HCT116 (cell line): ENCODE measurements around the gene PCDHB12. TPM values are rescaled to one million over a fixed set of nuclear protein-coding genes. Genes with fewer than 3 reads are reported as not detected.
A peak's percentile ranks its signal among the peaks of the same experiment; 100 is the strongest.
"Not testable (repeated sequence)": the region's sequence is repeated elsewhere in the genome, so short reads cannot be mapped to it uniquely, and the experiment has no call there.

Source experiments
- ATAC-seq: fragments of 200-7000 bp; cut with Tn5 transposase; 2 replicates; pipeline ENCODE4 v1.9.1; 2020; ENCODE audit warnings: mild to moderate bottlenecking, moderate library complexity
- BruUV-seq: library from RNA; stranded (reverse); fragments of 400-500 nt; replicated peaks from 2 replicates; lab custom pipeline; 2021; lab: Mats Ljungman, UMichigan
- CTCF ChIA-PET: fragments of 300-600 bp; sonication (Branson Sonifier 250); formaldehyde crosslinking; loops from one replicate; lab custom pipeline; 2021; ENCODE audit warnings: antibody characterized with exemption; lab: Charles Lee
- POLR2A ChIA-PET: fragments of 300-600, 350-600 bp; sonication (Branson Sonifier 250); formaldehyde crosslinking; loops from one replicate; lab custom pipeline; 2021; ENCODE audit warnings: antibody characterized with exemption; lab: Charles Lee
- RAD21 ChIA-PET, 2 experiments: fragments of 300-600 bp; sonication (Branson Sonifier 250); formaldehyde crosslinking; loops; one replicate each; lab custom pipeline; 2023; ENCODE audit warnings: low total read pairs in 2 of 2; ENCODE audit not compliant: uncharacterized antibody in 2 of 2, unreplicated experiment in 2 of 2, low non-redundant PET in 1 of 2; lab: Charles Lee
- DNase-seq: peaks from one replicate; pipeline ENCODE4 v3.0.0-alpha.2; 2010; ENCODE audit warnings: low read depth, low spot score
- H2AFZ ChIP-seq: fragments of 200-600 bp; shearing (Covaris generic), sonication (generic); 2 replicates; pipeline ENCODE4 v1.6.1; 2017; ENCODE audit warnings: low read depth, mixed run types, mixed read lengths, antibody characterized with exemption, low read length; ENCODE audit not compliant: poor library complexity, severe bottlenecking
- H3K27ac ChIP-seq: 2 replicates; pipeline ENCODE4 v1.5.1; 2012; ENCODE audit warnings: low read depth, low read length
- H3K27me3 ChIP-seq: fragments of 200-600 bp; sonication (generic); 2 replicates; pipeline ENCODE4 v1.6.1; 2016; ENCODE audit warnings: mixed run types, low read length, mixed read lengths; ENCODE audit not compliant: insufficient read depth
- H3K36me3 ChIP-seq, 2 experiments: fragments of 200-500 bp in 1 of 2; fragments of 200-600 bp in 1 of 2; sonication (Bioruptor generic) in 1 of 2; sonication (generic) in 1 of 2; 2 replicates each; pipeline versions ENCODE4 v1.5.1 to v1.6.1; 2014 to 2016; ENCODE audit warnings: low read length in 2 of 2, inconsistent platforms in 1 of 2, mixed read lengths in 1 of 2, mixed run types in 1 of 2; ENCODE audit not compliant: insufficient read depth in 2 of 2, control insufficient read depth in 1 of 2
- H3K4me1 ChIP-seq, 2 experiments: fragments of 200-600 bp in 1 of 2; sonication (generic) in 1 of 2; 2 replicates each; pipeline versions ENCODE4 v1.5.1 to v1.6.1; 2012 to 2017; ENCODE audit warnings: low read length in 2 of 2, inconsistent platforms in 1 of 2, mild to moderate bottlenecking in 1 of 2, mixed read lengths in 1 of 2, mixed run types in 1 of 2, moderate library complexity in 1 of 2; ENCODE audit not compliant: insufficient read depth in 2 of 2, control insufficient read depth in 1 of 2
- H3K4me2 ChIP-seq: fragments of 200-600 bp; sonication (generic); 2 replicates; pipeline ENCODE4 v1.6.1; 2017; ENCODE audit warnings: mixed run types, low read length, mixed read lengths
- H3K4me3 ChIP-seq, 2 experiments: fragments of 200-600 bp in 1 of 2; sonication (generic) in 1 of 2; replicated peaks in 1 of 2; 2 replicates each; pipeline ENCODE4 v1.5.1; 2011 to 2016; ENCODE audit warnings: low read length in 2 of 2, control low read depth in 1 of 2, low read depth in 1 of 2, mild to moderate bottlenecking in 1 of 2, mixed read lengths in 1 of 2, mixed run types in 1 of 2
- H3K79me2 ChIP-seq: fragments of 200-600 bp; sonication (generic); 2 replicates; pipeline ENCODE4 v1.6.1; 2017; ENCODE audit warnings: mild to moderate bottlenecking, mixed run types, low read length, moderate library complexity, mixed read lengths; ENCODE audit not compliant: insufficient read depth
- H3K9ac ChIP-seq: fragments of 200-600 bp; sonication (generic); 2 replicates; pipeline ENCODE4 v1.6.1; 2016; ENCODE audit warnings: low read length, mixed read lengths
- H3K9me2 ChIP-seq: fragments of 200-600 bp; sonication (generic), shearing (Covaris generic); 2 replicates; pipeline ENCODE4 v1.6.1; 2017; ENCODE audit warnings: mixed run types, mild to moderate bottlenecking, moderate library complexity; ENCODE audit not compliant: insufficient read depth
- H3K9me3 ChIP-seq, 2 experiments: fragments of 200-500 bp in 1 of 2; fragments of 200-600 bp in 1 of 2; sonication (Bioruptor generic) in 1 of 2; sonication (generic) in 1 of 2; 2 replicates each; pipeline ENCODE4 v1.6.1; 2014 to 2017; ENCODE audit warnings: low read length in 2 of 2, mixed read lengths in 2 of 2, inconsistent platforms in 1 of 2, low read depth in 1 of 2, mild to moderate bottlenecking in 1 of 2, mixed run types in 1 of 2, moderate library complexity in 1 of 2; ENCODE audit not compliant: control insufficient read depth in 1 of 2, insufficient read depth in 1 of 2
- H4K20me1 ChIP-seq: fragments of 200-600 bp; sonication (generic), shearing (Covaris generic); 2 replicates; pipeline ENCODE4 v1.6.1; 2017; ENCODE audit warnings: mixed run types, mild to moderate bottlenecking, moderate library complexity; ENCODE audit not compliant: insufficient read depth
- CTCF ChIP-seq, 3 experiments: fragments of 200-600 bp in 1 of 3; sonication (generic) in 1 of 3; IDR thresholded peaks in 2 of 3; conservative IDR thresholded peaks in 1 of 3; 2 replicates each; pipeline ENCODE4 v1.5.1; 2012 to 2017; ENCODE audit warnings: low read depth in 2 of 3, low read length in 2 of 3, antibody characterized with exemption in 1 of 3, borderline replicate concordance in 1 of 3, control low read depth in 1 of 3, mild to moderate bottlenecking in 1 of 3, mixed read lengths in 1 of 3, mixed run types in 1 of 3, moderate library complexity in 1 of 3; ENCODE audit not compliant: insufficient read depth in 1 of 3
- RAD21 ChIP-seq: IDR thresholded peaks from 2 replicates; pipeline ENCODE4 v1.6.1; 2012; ENCODE audit warnings: low read depth, mild to moderate bottlenecking
- YY1 ChIP-seq: IDR thresholded peaks from 2 replicates; pipeline ENCODE4 v1.6.1; 2011; ENCODE audit warnings: low read length, low read depth, moderate library complexity, mild to moderate bottlenecking; ENCODE audit not compliant: insufficient replicate concordance; ENCODE audit errors: extremely low read depth
- intact Hi-C: fragments of 100-400 bp; cut with micrococcal nuclease; formaldehyde crosslinking; loops from 2 replicates; pipeline ENCODE4 v1.10.0; 2022
- total RNA-seq: library from RNA; stranded (reverse); gene quantifications from one replicate; pipeline ENCODE4 v1.2.1, GENCODE V29; 2021; ENCODE audit not compliant: unreplicated experiment

PCDHB12 gene
- total RNA-seq, 1 experiment from 2014 or later = not detected

GRCh38 chr5:141215504-141215903 lies 7.0 kb downstream of the PCDHB12 start:
- H3K9me2 ChIP-seq, ATAC-seq, H3K4me3 ChIP-seq, intact Hi-C loops, BruUV-seq, H3K4me1 ChIP-seq, DNase-seq, H3K9ac ChIP-seq, CTCF ChIA-PET, H3K36me3 ChIP-seq, RAD21 ChIA-PET, H3K9me3 ChIP-seq, H3K4me2 ChIP-seq, H3K27me3 ChIP-seq, H4K20me1 ChIP-seq, POLR2A ChIA-PET, H3K79me2 ChIP-seq, H3K27ac ChIP-seq, H2AFZ ChIP-seq: not testable (repeated sequence)

- H3K9me2 ChIP-seq, RAD21 ChIA-PET, H3K27me3 ChIP-seq, CTCF ChIA-PET, H3K36me3 ChIP-seq, H3K79me2 ChIP-seq, H3K4me1 ChIP-seq, ATAC-seq, H3K9me3 ChIP-seq, intact Hi-C loops, H3K9ac ChIP-seq, H3K4me2 ChIP-seq, H2AFZ ChIP-seq, H3K4me3 ChIP-seq, H3K27ac ChIP-seq, H4K20me1 ChIP-seq, DNase-seq, POLR2A ChIA-PET, BruUV-seq: not testable (repeated sequence)
Measured at GRCh38 chr5:141216035-141216434, 7.5 kb downstream of the PCDHB12 start.

GRCh38 chr5:141223112-141223783 lies 14.7 kb downstream of the PCDHB12 start, which contains the start of gene PCDHB14:
TSS of gene PCDHB14 (plus strand) at chr5:141223343. CDS start at chr5:141223506, 163 bp downstream.
- no TSS peak for BruUV-seq
- Histone ChIP-seq H3K36me3 (no peaks in the 10 kb centered on the region), H3K9me3 (peaks cover 0 to 3% of the 10 kb centered on the region in 2 experiments; a peak in 2 of 4 replicates), H3K27ac (no peak within 1 kb of the TSS), H3K79me2 (no peaks in the 10 kb centered on the region), H3K4me1 (no peaks in the 10 kb centered on the region), H4K20me1 (no peaks in the 10 kb centered on the region), H3K27me3 (no peaks in the 10 kb centered on the region), H3K4me3 (no peak within 1 kb of the TSS), H3K4me2 (peak within 1 kb of the TSS; percentile 38), H2AFZ (no peak within 1 kb of the TSS), H3K9me2 (no peaks in the 10 kb centered on the region), H3K9ac (no peak within 1 kb of the TSS)
- RAD21 ChIA-PET = no interaction called here
- POLR2A ChIA-PET = interaction anchor here (1.2 kb wide), 1 partner anchor 341 kb away, joined by 4 read pairs; no protein-coding TSS in a partner anchor
- intact Hi-C loops = loop anchor here (1.0 kb wide), 1 partner anchor 335 kb away; no protein-coding TSS in a partner anchor
- CTCF ChIA-PET = interaction anchor here (0.6 to 2.6 kb wide), 13 partner anchors 97 to 920 kb away, joined by 3 to 33 read pairs (median 7); partner anchors contain the start of genes DIAPH1, PCDHGA10 and TAF7
- TF ChIP-seq RAD21 (peak; percentile 69), YY1 (no peak), CTCF (IDR thresholded peaks at IDR 0.05 in 2 of 3, conservative IDR thresholded peaks at IDR 0.05 in 1 of 3; ENCODE audit: borderline replicate concordance in 1 of 3, insufficient read depth in 1 of 3, low read depth in 2 of 3, low read length in 2 of 3) (peak; percentile 14 to 46 (median 42); a peak in 2 of 6 replicates)
- no peak for ATAC-seq
- peak; percentile 38 for DNase-seq
